KMS-11 (cell line): ENCODE results near the gene SSTR3.

Experiments
- H2AFZ ChIP-seq: fragments of 200-600 bp; sonication (generic); 2 replicates; pipeline ENCODE4 v1.6.1; 2016; ENCODE audit warnings: antibody characterized with exemption, mixed run types, low read depth
- H3K27ac ChIP-seq: fragments of 200-600 bp; sonication (generic); 2 replicates; pipeline ENCODE4 v1.6.1; 2016; ENCODE audit warnings: mild to moderate bottlenecking, mixed run types
- H3K27me3 ChIP-seq: fragments of 200-600 bp; sonication (generic); 2 replicates; pipeline ENCODE4 v1.6.1; 2017; ENCODE audit warnings: mild to moderate bottlenecking, low read depth, mixed run types, moderate library complexity; ENCODE audit not compliant: insufficient read depth
- H3K36me3 ChIP-seq: fragments of 200-600 bp; sonication (generic); 2 replicates; pipeline ENCODE4 v1.6.1; 2017; ENCODE audit warnings: mild to moderate bottlenecking, mixed run types; ENCODE audit not compliant: insufficient read depth
- H3K4me1 ChIP-seq: fragments of 200-600 bp; sonication (generic); 2 replicates; pipeline ENCODE4 v1.6.1; 2016; ENCODE audit warnings: mild to moderate bottlenecking, low read depth, mixed run types; ENCODE audit not compliant: poor library complexity, severe bottlenecking
- H3K4me2 ChIP-seq: fragments of 200-600 bp; sonication (generic); 2 replicates; pipeline ENCODE4 v1.7.0; 2016; ENCODE audit warnings: mild to moderate bottlenecking, mixed run types
- H3K4me3 ChIP-seq: fragments of 200-600 bp; sonication (generic); IDR thresholded peaks from 2 replicates; pipeline ENCODE4 v1.6.1; 2017; ENCODE audit warnings: low read depth, low read length, mixed read lengths; ENCODE audit not compliant: insufficient read depth
- H3K79me2 ChIP-seq: fragments of 200-600 bp; sonication (generic); 2 replicates; pipeline ENCODE4 v1.6.1; 2016; ENCODE audit warnings: low read depth, mixed run types; ENCODE audit not compliant: insufficient read depth
- H3K9ac ChIP-seq: fragments of 200-600 bp; sonication (generic); 2 replicates; pipeline ENCODE4 v1.6.1; 2016; ENCODE audit warnings: mild to moderate bottlenecking, mixed run types
- H4K20me1 ChIP-seq: fragments of 200-600 bp; sonication (generic); 2 replicates; pipeline ENCODE4 v1.6.1; 2016; ENCODE audit warnings: mild to moderate bottlenecking, mixed run types; ENCODE audit not compliant: insufficient read depth
- TF ChIP-seq, protein P1 (sequence below): fragments of 200-600 bp; sonication (generic); conservative IDR thresholded peaks from 2 replicates; pipeline ENCODE4 v1.6.1; 2017; ENCODE audit warnings: low read depth, mild to moderate bottlenecking, antibody characterized with exemption, low read length, moderate library complexity, mixed read lengths

Gene SSTR3

DNA sequence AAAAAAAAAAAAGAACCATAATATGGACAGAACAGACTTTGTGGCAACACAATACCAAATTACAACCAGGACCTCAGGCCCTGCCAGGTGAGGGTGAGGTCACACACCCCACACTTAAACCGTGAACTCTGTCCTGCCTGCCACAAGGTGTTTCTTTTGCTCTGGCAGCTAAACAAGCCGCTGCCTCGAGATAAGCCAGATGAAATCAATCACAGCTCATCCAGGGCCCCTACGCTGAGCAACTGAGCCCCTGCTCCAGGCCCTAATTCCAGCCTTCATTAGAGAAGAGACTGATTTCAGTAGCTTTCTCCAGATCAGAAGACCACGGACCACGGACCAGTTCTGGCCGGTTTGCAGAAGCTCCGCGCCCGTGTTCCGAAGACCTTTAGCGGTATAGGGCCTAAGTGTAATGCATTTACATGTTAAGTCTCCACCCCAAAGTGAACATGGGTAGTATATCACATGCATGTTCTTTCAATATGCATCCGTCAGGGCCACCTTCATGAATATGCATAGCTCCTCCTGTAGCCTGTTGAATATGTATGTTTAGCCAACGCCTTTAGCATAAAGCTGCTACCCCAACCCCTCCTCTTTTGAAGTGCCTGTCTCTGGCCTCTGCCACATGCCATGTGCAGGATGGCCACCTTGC lies 46.6 kb upstream of the SSTR3 start:
- no peaks in the 10 kb centered on the region for H3K79me2 ChIP-seq
- no peak overlapping the region for H2AFZ ChIP-seq
- no peaks in the 10 kb centered on the region for H4K20me1 ChIP-seq
- no peak overlapping the region for H3K4me3 ChIP-seq
- no peak overlapping the region for H3K4me2 ChIP-seq
- peaks cover 11% of the 10 kb centered on the region for H3K4me1 ChIP-seq
- no peaks in the 10 kb centered on the region for H3K27me3 ChIP-seq
- H3K27ac ChIP-seq: no peak overlapping the region
- H3K36me3 ChIP-seq: no peaks in the 10 kb centered on the region
- no peak overlapping the region for H3K9ac ChIP-seq
- TF ChIP-seq, protein P1, sequence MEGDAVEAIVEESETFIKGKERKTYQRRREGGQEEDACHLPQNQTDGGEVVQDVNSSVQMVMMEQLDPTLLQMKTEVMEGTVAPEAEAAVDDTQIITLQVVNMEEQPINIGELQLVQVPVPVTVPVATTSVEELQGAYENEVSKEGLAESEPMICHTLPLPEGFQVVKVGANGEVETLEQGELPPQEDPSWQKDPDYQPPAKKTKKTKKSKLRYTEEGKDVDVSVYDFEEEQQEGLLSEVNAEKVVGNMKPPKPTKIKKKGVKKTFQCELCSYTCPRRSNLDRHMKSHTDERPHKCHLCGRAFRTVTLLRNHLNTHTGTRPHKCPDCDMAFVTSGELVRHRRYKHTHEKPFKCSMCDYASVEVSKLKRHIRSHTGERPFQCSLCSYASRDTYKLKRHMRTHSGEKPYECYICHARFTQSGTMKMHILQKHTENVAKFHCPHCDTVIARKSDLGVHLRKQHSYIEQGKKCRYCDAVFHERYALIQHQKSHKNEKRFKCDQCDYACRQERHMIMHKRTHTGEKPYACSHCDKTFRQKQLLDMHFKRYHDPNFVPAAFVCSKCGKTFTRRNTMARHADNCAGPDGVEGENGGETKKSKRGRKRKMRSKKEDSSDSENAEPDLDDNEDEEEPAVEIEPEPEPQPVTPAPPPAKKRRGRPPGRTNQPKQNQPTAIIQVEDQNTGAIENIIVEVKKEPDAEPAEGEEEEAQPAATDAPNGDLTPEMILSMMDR: no peak

DNA sequence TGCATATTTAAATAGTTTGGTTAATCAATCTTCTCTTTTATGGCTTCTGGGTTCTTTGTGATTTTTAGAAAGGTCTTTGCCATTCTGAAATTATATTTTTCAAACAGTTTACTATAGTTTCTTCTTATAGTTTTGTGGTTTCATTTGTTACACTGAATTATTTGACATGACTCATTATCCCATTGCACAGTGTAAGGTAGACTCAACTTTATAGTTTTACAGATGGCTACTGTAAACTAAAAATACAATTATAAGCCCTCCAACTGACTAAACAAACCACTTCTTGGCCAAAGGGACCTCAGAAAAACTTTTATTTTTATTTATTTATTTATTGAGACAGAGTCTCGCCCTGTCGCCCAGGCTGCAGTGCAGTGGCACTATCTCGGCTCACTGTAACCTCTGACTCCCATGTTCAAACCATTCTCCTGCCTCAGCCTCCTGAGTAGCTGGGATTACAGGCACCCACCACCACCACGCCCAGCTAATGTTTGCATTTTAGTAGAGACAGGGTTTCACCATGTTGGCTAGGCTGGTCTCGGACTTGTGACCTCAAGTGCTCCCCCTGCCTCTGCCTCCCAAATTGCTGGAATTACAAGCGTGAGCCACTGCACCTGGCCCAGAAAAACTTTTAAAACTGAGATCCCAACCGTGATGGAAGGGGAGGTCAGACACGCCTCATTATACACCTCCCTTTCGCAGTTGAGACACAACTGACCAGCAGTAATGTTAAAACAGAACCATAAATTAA lies 45.9 kb upstream of the SSTR3 start:
- Histone ChIP-seq H3K4me1 (peaks cover 11% of the 10 kb centered on the region), H3K4me3 (no peak overlapping the region), H3K4me2 (no peak overlapping the region)

DNA sequence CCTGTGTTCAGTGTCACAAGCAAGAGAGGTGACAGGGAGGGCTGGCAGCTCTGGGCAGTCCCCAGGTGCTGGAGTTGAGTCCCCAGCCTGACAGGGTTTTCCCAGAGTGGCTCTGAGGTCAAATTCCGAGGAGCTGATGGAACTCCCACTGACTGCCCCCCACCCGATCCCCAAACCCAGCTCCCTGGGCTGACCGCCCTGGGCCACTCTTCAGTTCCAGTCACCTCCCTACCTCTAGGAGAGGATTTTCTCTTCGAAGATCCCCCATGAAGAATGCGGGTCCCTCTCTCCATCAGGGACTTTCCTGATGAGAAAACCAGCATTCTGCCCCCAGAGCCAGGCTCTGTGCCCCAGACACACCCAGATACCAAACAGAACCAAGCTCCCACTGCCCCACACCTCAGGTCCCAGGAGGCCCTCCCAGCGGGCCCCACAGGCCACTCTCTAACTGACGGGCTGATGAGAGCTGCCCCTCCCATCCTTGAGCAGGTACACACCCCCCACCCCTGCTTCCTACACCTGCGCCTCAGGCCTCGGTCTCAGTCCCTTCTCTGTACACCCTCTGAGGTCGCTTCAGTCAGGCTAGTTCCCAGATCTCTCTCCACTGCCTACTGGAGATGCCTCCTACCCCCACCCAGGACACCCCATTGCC lies 43.9 kb upstream of the SSTR3 start:
- Histone ChIP-seq H2AFZ (no peak overlapping the region), H3K4me1 (peaks cover 26% of the 10 kb centered on the region), H3K36me3 (no peaks in the 10 kb centered on the region), H3K27ac (no peak overlapping the region), H3K4me2 (no peak overlapping the region), H4K20me1 (no peaks in the 10 kb centered on the region), H3K79me2 (no peaks in the 10 kb centered on the region), H3K27me3 (no peaks in the 10 kb centered on the region), H3K9ac (no peak overlapping the region), H3K4me3 (no peak overlapping the region)
- TF ChIP-seq, protein P1: no peak

More for the DNA sequence above, 45.9 kb upstream of the SSTR3 start:
- H3K27ac ChIP-seq: no peak overlapping the region
- TF ChIP-seq, protein P1: no peak
- no peak overlapping the region for H3K9ac ChIP-seq
- no peaks in the 10 kb centered on the region for H3K36me3 ChIP-seq
- no peaks in the 10 kb centered on the region for H3K79me2 ChIP-seq
- H4K20me1 ChIP-seq: no peaks in the 10 kb centered on the region
- no peak overlapping the region for H2AFZ ChIP-seq
- no peaks in the 10 kb centered on the region for H3K27me3 ChIP-seq

DNA sequence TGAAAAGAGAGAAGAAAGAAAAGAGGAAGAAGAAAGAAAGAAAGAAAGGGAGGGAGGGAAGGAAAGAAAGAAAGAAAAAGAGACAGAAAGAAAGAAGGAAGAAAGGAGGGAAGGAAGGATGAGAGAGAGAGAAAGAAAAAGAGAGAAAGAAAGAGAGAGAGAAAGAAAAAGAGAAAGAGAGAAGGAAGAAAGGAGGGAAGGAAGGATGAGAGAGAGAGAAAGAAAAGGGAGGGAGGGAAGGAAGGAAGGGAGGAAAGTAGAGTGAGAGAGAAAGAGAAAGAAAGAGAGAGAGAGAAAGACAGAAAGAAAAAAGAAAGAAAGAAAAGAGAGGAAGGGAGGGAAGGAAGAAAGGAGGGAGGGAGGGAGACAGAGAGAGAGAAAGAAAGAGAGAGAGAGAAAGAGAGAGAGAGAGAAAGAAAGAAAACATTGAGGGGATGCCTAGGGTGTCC lies 43.3 kb upstream of the SSTR3 start:
- no peak overlapping the region for H3K4me3 ChIP-seq
- H2AFZ ChIP-seq: no peak overlapping the region
- H3K9ac ChIP-seq: no peak overlapping the region
- no peaks in the 10 kb centered on the region for H3K79me2 ChIP-seq
- H3K27me3 ChIP-seq: no peaks in the 10 kb centered on the region
- no peaks in the 10 kb centered on the region for H3K36me3 ChIP-seq
- H3K4me2 ChIP-seq: no peak overlapping the region
- H3K4me1 ChIP-seq: peaks cover 20% of the 10 kb centered on the region
- H3K27ac ChIP-seq: no peak overlapping the region
- H4K20me1 ChIP-seq: no peaks in the 10 kb centered on the region
- TF ChIP-seq, protein P1: no peak
